SK-N-SH treated with all-trans-retinoic acid at 6 μM for 48 hours (cell line): ENCODE measurements around the gene ME1.

Source experiments
- BACH2 ChIP-seq: fragments of 250-450 bp; sonication (Bioruptor Pico); IDR thresholded peaks from 2 replicates; pipeline ENCODE4 v1.9.0; 2021; ENCODE audit warnings: mild to moderate bottlenecking, borderline replicate concordance
- CSDC2 ChIP-seq: fragments of 250-450 bp; sonication (Bioruptor Pico); IDR thresholded peaks from 2 replicates; pipeline ENCODE4 v1.5.0; 2020; ENCODE audit warnings: mild to moderate bottlenecking, moderate library complexity
- PATZ1 ChIP-seq: fragments of 250-450 bp; sonication (Bioruptor Pico); IDR thresholded peaks from 2 replicates; pipeline ENCODE4 v1.8.0; 2020; ENCODE audit warnings: mild to moderate bottlenecking, moderate library complexity, borderline replicate concordance
- ZNF565 ChIP-seq: fragments of 450-650 bp; formaldehyde crosslinking; conservative IDR thresholded peaks from 2 replicates; pipeline ENCODE4 v1.5.0; 2020; ENCODE audit warnings: low read depth, mild to moderate bottlenecking, moderate library complexity

GRCh38 chr6:83461438-83461837 is 30.6 kb upstream of the ME1 start:
- TF ChIP-seq CSDC2 = no peak
- TF ChIP-seq ZNF565 (CRISPR knock-in tag) = no peak
- no peak for TF ChIP-seq PATZ1 (CRISPR knock-in tag)
- no peak for TF ChIP-seq BACH2 (CRISPR knock-in tag)
